H1 (cell line): ENCODE data around the gene PSPC1. TPM values are rescaled to one million over a fixed set of nuclear protein-coding genes. Genes with fewer than 3 reads are reported as not detected.

Experiments used
- CTCF ChIA-PET: fragments of 300-600 bp; sonication (Branson Sonifier 250); formaldehyde crosslinking; loops from one replicate; lab custom pipeline; 2021; ENCODE audit not compliant: partially characterized antibody; lab: Charles Lee
- POLR2A ChIA-PET: fragments of 300-600 bp; sonication (Branson Sonifier 250); formaldehyde crosslinking; loops from one replicate; lab custom pipeline; 2021; ENCODE audit warnings: inconsistent platforms; ENCODE audit not compliant: partially characterized antibody; lab: Charles Lee
- DNase-seq, 2 experiments: peaks; one replicate each; pipeline versions ENCODE4 v3.0.0 to v3.0.0-alpha.2; 2010 to 2022; ENCODE audit warnings: low spot score in 2 of 2, low read depth in 1 of 2, mixed read lengths in 1 of 2
- FAIRE-seq: peaks from 2 replicates; lab custom pipeline; 2011; peaks lifted over from hg19 to GRCh38; lab: Jason Lieb, UNC
- H2AFZ ChIP-seq: 2 replicates; pipeline ENCODE4 v1.8.1; 2012; ENCODE audit warnings: low read length, inconsistent platforms
- H2AK5ac ChIP-seq: 2 replicates; pipeline ENCODE4 v1.6.1; 2013; ENCODE audit warnings: low read depth, low read length
- H2BK120ac ChIP-seq: replicated peaks from 2 replicates; pipeline ENCODE3; 2013; ENCODE audit warnings: low read depth, low read length, inconsistent platforms
- H2BK12ac ChIP-seq: 2 replicates; pipeline ENCODE4 v1.6.1; 2013; ENCODE audit warnings: low read depth, low read length
- H2BK15ac ChIP-seq: 2 replicates; pipeline ENCODE4 v1.6.1; 2013; ENCODE audit warnings: low read length
- H2BK20ac ChIP-seq: 2 replicates; pipeline ENCODE4 v1.6.1; 2013; ENCODE audit warnings: low read length
- H2BK5ac ChIP-seq: 2 replicates; pipeline ENCODE4 v1.6.1; 2013; ENCODE audit warnings: low read depth, low read length
- H3K14ac ChIP-seq: 2 replicates; pipeline ENCODE4 v1.6.1; 2013; ENCODE audit warnings: inconsistent platforms; ENCODE audit not compliant: insufficient read length
- H3K18ac ChIP-seq: 2 replicates; pipeline ENCODE4 v1.6.1; 2013; ENCODE audit warnings: low read length; ENCODE audit errors: extremely low read depth
- H3K23ac ChIP-seq: 2 replicates; pipeline ENCODE4 v1.6.1; 2013; ENCODE audit warnings: inconsistent platforms; ENCODE audit not compliant: insufficient read length
- H3K23me2 ChIP-seq: 2 replicates; pipeline ENCODE4 v1.6.1; 2013; ENCODE audit warnings: low read depth, low read length
- H3K27ac ChIP-seq: 2 replicates; pipeline ENCODE4 v1.6.1; 2011; ENCODE audit warnings: low read depth, low read length, inconsistent platforms
- H3K27me3 ChIP-seq, 4 experiments: replicated peaks in 1 of 4; 1 replicate in 1 of 4; 2 replicates in 3 of 4; pipeline versions ENCODE4 v1.6.1 to v1.8.1; 2011 to 2013; ENCODE audit warnings: low read length in 3 of 4, mild to moderate bottlenecking in 3 of 4, inconsistent platforms in 2 of 4, mixed read lengths in 2 of 4, moderate library complexity in 1 of 4; ENCODE audit not compliant: control insufficient read depth in 3 of 4, insufficient read depth in 3 of 4; ENCODE audit errors: extremely low read depth in 1 of 4
- H3K36me3 ChIP-seq, 4 experiments: 2 replicates each; pipeline versions ENCODE4 v1.6.1 to v1.8.1; 2011 to 2013; ENCODE audit warnings: mild to moderate bottlenecking in 4 of 4, low read length in 3 of 4, moderate library complexity in 2 of 4, control low read depth in 1 of 4, inconsistent platforms in 1 of 4; ENCODE audit not compliant: insufficient read depth in 4 of 4, control insufficient read depth in 2 of 4
- H3K4ac ChIP-seq: replicated peaks from 2 replicates; pipeline ENCODE3; 2013; ENCODE audit warnings: low read length, low read depth, mixed read lengths, inconsistent platforms; ENCODE audit not compliant: insufficient read length
- H3K4me1 ChIP-seq, 4 experiments: replicated peaks in 1 of 4; 1 replicate in 1 of 4; 2 replicates in 3 of 4; pipeline versions ENCODE4 v1.6.1 to v1.8.1; 2011 to 2013; ENCODE audit warnings: low read length in 3 of 4, inconsistent platforms in 2 of 4, mixed read lengths in 1 of 4; ENCODE audit not compliant: insufficient read depth in 4 of 4, control insufficient read depth in 3 of 4
- H3K4me2 ChIP-seq, 2 experiments: 2 replicates each; pipeline versions ENCODE4 v1.6.1 to v1.8.1; 2011 to 2013; ENCODE audit warnings: low read depth in 2 of 2, low read length in 2 of 2, control low read depth in 1 of 2, inconsistent platforms in 1 of 2, mild to moderate bottlenecking in 1 of 2; ENCODE audit not compliant: insufficient read depth in 1 of 2
- H3K4me3 ChIP-seq, 4 experiments: fragments of 200-600, 300-600 bp in 1 of 4; sonication (generic), shearing (Covaris generic), sonication (Bioruptor Twin) in 1 of 4; 2 replicates each; pipeline versions ENCODE4 v1.5.1 to v1.8.1; 2011 to 2016; ENCODE audit warnings: low read length in 4 of 4, low read depth in 3 of 4, control low read depth in 2 of 4, inconsistent platforms in 2 of 4, mild to moderate bottlenecking in 2 of 4, mixed read lengths in 1 of 4, moderate library complexity in 1 of 4; ENCODE audit not compliant: insufficient read depth in 2 of 4; ENCODE audit errors: extremely low read depth in 1 of 4
- H3K56ac ChIP-seq: replicated peaks from 2 replicates; pipeline ENCODE3; 2013; ENCODE audit warnings: low read depth, mild to moderate bottlenecking, mixed read lengths, low read length, inconsistent platforms; ENCODE audit not compliant: insufficient read length
- H3K79me1 ChIP-seq: 2 replicates; pipeline ENCODE4 v1.6.1; 2013; ENCODE audit warnings: low read depth, low read length, control low read depth
- H3K79me2 ChIP-seq, 2 experiments: 2 replicates each; pipeline versions ENCODE4 v1.6.1 to v1.8.1; 2012 to 2013; ENCODE audit warnings: low read length in 2 of 2, mild to moderate bottlenecking in 2 of 2, inconsistent platforms in 1 of 2; ENCODE audit not compliant: insufficient read depth in 2 of 2, control insufficient read depth in 1 of 2
- H3K9ac ChIP-seq, 4 experiments: replicated peaks in 1 of 4; 1 replicate in 1 of 4; 2 replicates in 3 of 4; pipeline versions ENCODE4 v1.6.1 to v1.8.1; 2011 to 2013; ENCODE audit warnings: low read depth in 3 of 4, low read length in 3 of 4, control low read depth in 2 of 4, mild to moderate bottlenecking in 2 of 4, moderate library complexity in 2 of 4, inconsistent platforms in 1 of 4; ENCODE audit errors: extremely low read depth in 1 of 4
- H3K9me3 ChIP-seq, 2 experiments: 2 replicates each; pipeline versions ENCODE4 v1.6.1 to v1.8.1; 2012 to 2013; ENCODE audit warnings: mild to moderate bottlenecking in 2 of 2, moderate library complexity in 2 of 2, control low read depth in 1 of 2, inconsistent platforms in 1 of 2, low read depth in 1 of 2, low read length in 1 of 2, mixed read lengths in 1 of 2; ENCODE audit not compliant: insufficient read depth in 2 of 2
- H4K20me1 ChIP-seq, 2 experiments: replicated peaks in 1 of 2; 2 replicates each; pipeline versions ENCODE3 to v1.8.1; 2011 to 2013; ENCODE audit warnings: inconsistent platforms in 2 of 2, low read length in 2 of 2, mild to moderate bottlenecking in 1 of 2; ENCODE audit not compliant: insufficient read depth in 2 of 2, control insufficient read depth in 1 of 2
- H4K5ac ChIP-seq: 2 replicates; pipeline ENCODE4 v1.6.1; 2013; ENCODE audit warnings: low read length, low read depth, mixed read lengths, inconsistent platforms; ENCODE audit not compliant: insufficient read length
- H4K8ac ChIP-seq: 2 replicates; pipeline ENCODE4 v1.8.0; 2013; ENCODE audit warnings: mild to moderate bottlenecking, moderate library complexity, low read length, inconsistent platforms; ENCODE audit not compliant: insufficient read depth; ENCODE audit errors: extremely low read depth
- H4K91ac ChIP-seq: replicated peaks from 2 replicates; pipeline ENCODE3; 2013; ENCODE audit warnings: low read length, mixed read lengths, inconsistent platforms; ENCODE audit not compliant: insufficient read length
- EZH2 ChIP-seq: fragments of 200-600 bp; sonication (generic); IDR thresholded peaks from 2 replicates; pipeline ENCODE4 v1.7.1; 2012; ENCODE audit warnings: low read depth, mild to moderate bottlenecking, moderate library complexity, low read length, inconsistent platforms; ENCODE audit not compliant: severe bottlenecking
- KDM5A ChIP-seq: fragments of 200-600 bp; IDR thresholded peaks from 2 replicates; pipeline ENCODE4 v1.7.1; 2012; ENCODE audit warnings: mild to moderate bottlenecking, low read length, inconsistent platforms, mixed read lengths
- RAD21 ChIP-seq, 2 experiments: IDR thresholded peaks in 1 of 2; conservative IDR thresholded peaks in 1 of 2; 2 replicates each; pipeline ENCODE4 v1.6.1; 2011; ENCODE audit warnings: low read depth in 2 of 2, low read length in 2 of 2, improper control_type of control experiment in 1 of 2, inconsistent platforms in 1 of 2, mild to moderate bottlenecking in 1 of 2, moderate library complexity in 1 of 2
- RFX5 ChIP-seq: IDR thresholded peaks from 2 replicates; pipeline ENCODE4 v1.6.1; 2011; ENCODE audit warnings: low read depth, low read length, improper control_type of control experiment, borderline replicate concordance
- TAF1 ChIP-seq: IDR thresholded peaks from 2 replicates; pipeline ENCODE4 v1.6.1; 2011; ENCODE audit warnings: mild to moderate bottlenecking, low read depth, low read length
- WGBS, 2 experiments: shearing (Covaris generic) in 1 of 2; methylation state at CpG; one replicate each; pipeline versions ENCODE4 v1.1.6 to v1.1.7; 2013 to 2015; ENCODE audit warnings: low lambda C conversion rate in 2 of 2, mixed read lengths in 2 of 2, inconsistent platforms in 1 of 2, low coverage in 1 of 2, missing lambda C conversion rate in 1 of 2; ENCODE audit not compliant: insufficient replicate concordance in 2 of 2, insufficient coverage in 1 of 2, insufficient read length in 1 of 2; ENCODE audit errors: extremely low coverage in 1 of 2, missing lambda C conversion rate in 1 of 2; 5-methylcytosine and 5-hydroxymethylcytosine counted together
- polyA plus RNA-seq, 7 experiments: library from polyadenylated mRNA; depleted of rRNA in 3 of 7; stranded (reverse) in 5 of 7; unstranded in 2 of 7; fragments of >200 nt in 5 of 7; fragments of 200-250 nt in 2 of 7; gene quantifications; 1 replicate in 5 of 7; 2 replicates in 1 of 7; 4 replicates in 1 of 7; pipeline versions ENCODE4 v1.2.1 to v1.2.3, GENCODE V29; 2011 to 2013; ENCODE audit warnings: missing spikeins in 2 of 7, mixed read lengths in 2 of 7
- total RNA-seq: library from RNA; stranded (reverse); fragmentation: NEBNext Ultra II Directional; extraction: Animal tissue kit (Norgen Biotek cat#: 25700); gene quantifications from 2 replicates; pipeline ENCODE4 v1.2.1, GENCODE V29; 2021
- TF ChIP-seq, protein P1 (sequence below): IDR thresholded peaks from 2 replicates; pipeline ENCODE4 v1.6.1; 2012; ENCODE audit warnings: inconsistent platforms

The PSPC1 gene
- total and polyA plus RNA-seq, 2 of the 8 experiments (the other 6 are each of a cell fraction or from before 2014, with no cell fraction given): 53.4 to 97.4 TPM

DNA sequence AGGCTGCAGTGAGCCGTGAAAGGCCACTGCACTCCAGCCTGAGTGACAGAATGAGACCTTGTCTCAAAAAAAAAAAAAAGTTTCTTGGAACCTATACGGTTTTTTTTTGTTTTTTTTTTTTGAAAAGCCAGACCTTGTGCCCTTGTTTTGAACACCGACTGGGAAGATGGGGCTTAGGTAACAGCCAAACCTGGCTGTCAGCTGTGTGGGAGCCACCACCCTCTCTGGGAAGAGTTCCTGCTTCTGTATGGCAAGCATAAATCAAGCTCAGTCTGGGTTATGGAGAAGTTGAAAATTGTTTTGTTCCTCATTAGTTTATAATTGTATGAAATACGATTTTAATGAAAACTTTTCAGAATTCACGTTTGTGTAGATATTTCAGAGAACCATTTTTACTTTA, 109.8 kb downstream of the PSPC1 start:
- no peak overlapping the region for H3K9ac ChIP-seq
- H4K20me1 ChIP-seq: no peaks in the 10 kb centered on the region
- no peak overlapping the region for H2AFZ ChIP-seq
- no peaks in the 10 kb centered on the region for H3K23me2 ChIP-seq
- H3K79me2 ChIP-seq: no peaks in the 10 kb centered on the region
- WGBS, 2 experiments: 97% methylated on average over 5 of the region's 5 CpGs; no CpG with 5 or more reads in 1 of the 2 experiments
- H3K36me3 ChIP-seq: peaks cover 6 to 70% (median 43%) of the 10 kb centered on the region in 4 experiments
- H4K8ac ChIP-seq: no peak overlapping the region
- FAIRE-seq (no peak), DNase-seq (no peak)
- H2AK5ac ChIP-seq: no peak overlapping the region
- H3K27me3 ChIP-seq: no peaks in the 10 kb centered on the region
- H2BK120ac ChIP-seq: no peak overlapping the region
- no peak overlapping the region for H2BK15ac ChIP-seq
- H3K4ac ChIP-seq: no peak overlapping the region
- ChIA-PET CTCF (interaction anchor here (0.9 kb wide), 1 partner anchor 169 kb away, joined by 5 read pairs; no protein-coding TSS in a partner anchor), POLR2A (no interaction called here)
- TF ChIP-seq EZH2 (no peak), TAF1 (no peak), KDM5A (no peak), RAD21 (IDR thresholded peaks at IDR 0.05 in 1 of 2, conservative IDR thresholded peaks at IDR 0.05 in 1 of 2; ENCODE audit: low read depth in 2 of 2, low read length in 2 of 2) (no peak), RFX5 (no peak)
- TF ChIP-seq, protein P1, sequence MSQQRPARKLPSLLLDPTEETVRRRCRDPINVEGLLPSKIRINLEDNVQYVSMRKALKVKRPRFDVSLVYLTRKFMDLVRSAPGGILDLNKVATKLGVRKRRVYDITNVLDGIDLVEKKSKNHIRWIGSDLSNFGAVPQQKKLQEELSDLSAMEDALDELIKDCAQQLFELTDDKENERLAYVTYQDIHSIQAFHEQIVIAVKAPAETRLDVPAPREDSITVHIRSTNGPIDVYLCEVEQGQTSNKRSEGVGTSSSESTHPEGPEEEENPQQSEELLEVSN: no peak
- no peak overlapping the region for H4K91ac ChIP-seq
- no peak overlapping the region for H3K23ac ChIP-seq
- no peak overlapping the region for H3K56ac ChIP-seq
- no peaks in the 10 kb centered on the region for H3K9me3 ChIP-seq
- no peak overlapping the region for H2BK5ac ChIP-seq
- H3K4me3 ChIP-seq: no peak overlapping the region
- no peak overlapping the region for H2BK12ac ChIP-seq
- H4K5ac ChIP-seq: no peak overlapping the region
- H3K79me1 ChIP-seq: no peaks in the 10 kb centered on the region
- no peak overlapping the region for H3K18ac ChIP-seq
- no peak overlapping the region for H2BK20ac ChIP-seq
- no peak overlapping the region for H3K14ac ChIP-seq
- H3K27ac ChIP-seq: no peak overlapping the region
- H3K4me2 ChIP-seq: no peak overlapping the region
- no peaks in the 10 kb centered on the region for H3K4me1 ChIP-seq
